ENCODE measurements around the gene LUC7L. TPM values are rescaled to one million over a fixed set of nuclear protein-coding genes. Genes with fewer than 3 reads are reported as not detected.
A peak's percentile ranks its signal among the peaks of the same experiment; 100 is the strongest.

The LUC7L gene
- total and polyA plus RNA-seq, 2 of the 8 experiments (the other 6 are each of a cell fraction or from before 2014, with no cell fraction given), result 49.7 to 129 TPM

- 75% methylated on average over 10 of the region's 10 CpGs; no CpG with 5 or more reads in 1 of the 2 experiments for WGBS, 2 experiments (ENCODE audit: extremely low coverage in 1 of 2, insufficient coverage in 1 of 2, insufficient read length in 1 of 2, insufficient replicate concordance in 2 of 2, low coverage in 1 of 2, low lambda C conversion rate in 2 of 2, missing lambda C conversion rate in 1 of 2)
- no peak overlapping the region for H4K91ac ChIP-seq (replicated peaks; ENCODE audit: insufficient read length, low read length)
- DNase-seq (ENCODE audit: low read depth in 1 of 2, low spot score in 2 of 2), result no peak
- H3K56ac ChIP-seq (replicated peaks; ENCODE audit: insufficient read length, low read depth, low read length), result no peak overlapping the region
- no peak overlapping the region for H3K4me3 ChIP-seq (ENCODE audit: extremely low read depth in 1 of 4, insufficient read depth in 2 of 4, low read depth in 3 of 4, low read length in 4 of 4)
- H2BK5ac ChIP-seq (ENCODE audit: low read depth, low read length), result no peak overlapping the region
- H2BK120ac ChIP-seq (replicated peaks; ENCODE audit: low read depth, low read length), result no peak overlapping the region
- H3K9me3 ChIP-seq (ENCODE audit: insufficient read depth in 2 of 2, low read depth in 1 of 2, low read length in 1 of 2), result no peaks in the 10 kb centered on the region
- H3K79me1 ChIP-seq (ENCODE audit: low read depth, low read length), result peaks cover 2% of the 10 kb centered on the region; the same call in 1 of the 2 replicates
- H3K27ac ChIP-seq (ENCODE audit: low read depth, low read length), result no peak overlapping the region
- no peak overlapping the region for H3K9ac ChIP-seq (replicated peaks in 1 of 4; ENCODE audit: extremely low read depth in 1 of 4, low read depth in 3 of 4, low read length in 3 of 4)
- peaks cover 0 to 6% of the 10 kb centered on the region in 2 experiments; a peak in 1 of 4 replicates for H3K79me2 ChIP-seq (ENCODE audit: control insufficient read depth in 1 of 2, insufficient read depth in 2 of 2, low read length in 2 of 2)
- no peak overlapping the region for H2BK12ac ChIP-seq (ENCODE audit: low read depth, low read length)
- no peak overlapping the region for H3K18ac ChIP-seq (ENCODE audit: extremely low read depth, low read length)
- H2BK15ac ChIP-seq (ENCODE audit: low read length), result no peak overlapping the region
- no peak overlapping the region for H3K14ac ChIP-seq (ENCODE audit: insufficient read length)
- POLR2A ChIA-PET (ENCODE audit: partially characterized antibody), result interaction anchor here (0.7 to 1.4 kb wide), 4 partner anchors 11 to 88 kb away, joined by 3 read pairs; partner anchors contain the start of genes HBQ1, POLR3K and SNRNP25
- TF ChIP-seq TBP (IDR thresholded peaks at IDR 0.05; ENCODE audit: low read depth, low read length) (no peak), TEAD4 (IDR thresholded peaks at IDR 0.05; ENCODE audit: low read depth, low read length) (peak; percentile 45; the same call in 1 of the 2 replicates), KDM1A (IDR thresholded peaks at IDR 0.05; ENCODE audit: borderline replicate concordance, low read length) (peak; percentile 43; the same call in 1 of the 2 replicates)
- no peak overlapping the region for H2AFZ ChIP-seq (ENCODE audit: low read length)
- H4K20me1 ChIP-seq (replicated peaks in 1 of 2; ENCODE audit: control insufficient read depth in 1 of 2, insufficient read depth in 2 of 2, low read length in 2 of 2), result no peaks in the 10 kb centered on the region
- H3K27me3 ChIP-seq (replicated peaks in 1 of 4; ENCODE audit: control insufficient read depth in 3 of 4, extremely low read depth in 1 of 4, insufficient read depth in 3 of 4, low read length in 3 of 4), result no peaks in the 10 kb centered on the region
- H2AK5ac ChIP-seq (ENCODE audit: low read depth, low read length), result no peak overlapping the region
- no peaks in the 10 kb centered on the region for H3K23me2 ChIP-seq (ENCODE audit: low read depth, low read length)
- H3K4ac ChIP-seq (replicated peaks; ENCODE audit: insufficient read length, low read depth, low read length), result no peak overlapping the region
- no peak for FAIRE-seq
- H3K4me1 ChIP-seq (replicated peaks in 1 of 4; ENCODE audit: control insufficient read depth in 3 of 4, insufficient read depth in 4 of 4, low read length in 3 of 4), result no peaks in the 10 kb centered on the region; a peak in 2 of 7 replicates
- no peak overlapping the region for H4K5ac ChIP-seq (ENCODE audit: insufficient read length, low read depth, low read length)
- H3K36me3 ChIP-seq (ENCODE audit: control insufficient read depth in 2 of 4, insufficient read depth in 4 of 4, low read length in 3 of 4), result no peaks in the 10 kb centered on the region
- H4K8ac ChIP-seq (ENCODE audit: extremely low read depth, insufficient read depth, low read length), result no peak overlapping the region
- H3K4me2 ChIP-seq (ENCODE audit: insufficient read depth in 1 of 2, low read depth in 2 of 2, low read length in 2 of 2), result no peak overlapping the region
- CTCF ChIA-PET (ENCODE audit: partially characterized antibody), result interaction anchor here (1.0 to 1.4 kb wide), 5 partner anchors 19 to 74 kb away, joined by 3 to 5 read pairs (median 4); no protein-coding TSS in a partner anchor
- no peak overlapping the region for H2BK20ac ChIP-seq (ENCODE audit: low read length)
- no peak overlapping the region for H3K23ac ChIP-seq (ENCODE audit: insufficient read length)
These were observed 88.9 kb downstream of the LUC7L start for GRCh38 chr16:140175-140857.
